ENCODE data around the gene GPATCH3. TPM values are rescaled to one million over a fixed set of nuclear protein-coding genes. Genes with fewer than 3 reads are reported as not detected.
"Not testable (repeated sequence)": the region's sequence is repeated elsewhere in the genome, so short reads cannot be mapped to it uniquely, and the experiment has no call there.

The GPATCH3 gene
- 14.8 and 19.0 TPM in 2 replicates for total RNA-seq

GRCh38 chr1:26900001-26900814 lies at the start of gene GPATCH3:
GPATCH3 (minus strand) TSS chr1:26900467; CDS start chr1:26900442, 25 bp downstream.
- intact Hi-C loops (cut with micrococcal nuclease): loop anchor here (1.0 to 5.0 kb wide), 3 partner anchors 10 to 92 kb away; partner anchors contain the start of genes GPN2, NUDC and TRNP1

- intact Hi-C loops (cut with micrococcal nuclease): no loop called here
Measured at GRCh38 chr1:26949926-26950319, 49.7 kb upstream of the GPATCH3 start.

DNA sequence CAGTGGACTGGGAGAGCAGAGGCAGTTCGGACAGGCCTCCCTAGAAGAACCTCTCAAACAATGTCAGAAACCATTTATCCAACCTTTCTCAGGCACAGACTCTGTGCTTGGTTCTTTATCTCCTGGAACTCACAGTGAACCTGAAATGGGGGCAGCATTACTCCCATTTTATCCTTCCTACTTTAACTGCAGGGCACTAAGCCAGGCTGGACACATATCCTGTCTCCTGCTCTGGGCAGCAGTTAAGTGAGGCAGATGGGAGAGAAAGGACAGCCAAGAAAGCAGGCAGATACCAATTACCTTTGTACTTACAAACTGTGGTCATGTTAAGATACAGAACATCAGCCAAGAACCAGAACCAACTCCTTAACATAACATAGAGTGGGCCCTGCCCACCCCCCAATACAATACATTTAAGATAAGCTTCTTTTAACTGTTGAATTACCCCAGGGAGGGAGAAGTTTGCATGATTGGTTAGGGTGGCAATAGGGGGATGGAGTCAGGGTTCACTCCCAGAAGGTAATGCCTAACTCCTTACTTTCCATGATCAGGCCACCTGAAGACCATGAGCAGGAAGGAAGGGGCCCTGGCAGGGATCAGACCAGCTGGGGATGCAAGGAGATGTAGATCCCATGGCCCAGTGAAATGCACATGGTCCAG lies 49.1 kb upstream of the GPATCH3 start:
- intact Hi-C loops (cut with micrococcal nuclease): no loop called here

DNA sequence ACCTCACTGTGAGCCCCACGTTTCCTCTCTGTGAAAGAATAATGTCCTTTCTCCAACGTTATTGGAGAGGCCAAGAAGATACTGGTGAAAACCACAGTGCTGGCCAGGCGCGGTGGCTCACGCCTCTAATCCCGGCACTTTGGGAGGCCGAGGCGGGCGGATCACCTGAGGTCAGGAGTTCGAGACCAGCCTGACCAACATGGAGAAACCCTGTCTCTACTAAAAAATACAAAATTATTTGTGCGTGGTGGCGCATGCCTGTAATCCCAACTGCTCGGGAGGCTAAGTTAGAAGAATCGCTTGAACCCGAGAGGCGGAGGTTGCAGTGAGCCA lies 48.4 kb upstream of the GPATCH3 start:
- intact Hi-C loops (cut with micrococcal nuclease): not testable (repeated sequence)

DNA sequence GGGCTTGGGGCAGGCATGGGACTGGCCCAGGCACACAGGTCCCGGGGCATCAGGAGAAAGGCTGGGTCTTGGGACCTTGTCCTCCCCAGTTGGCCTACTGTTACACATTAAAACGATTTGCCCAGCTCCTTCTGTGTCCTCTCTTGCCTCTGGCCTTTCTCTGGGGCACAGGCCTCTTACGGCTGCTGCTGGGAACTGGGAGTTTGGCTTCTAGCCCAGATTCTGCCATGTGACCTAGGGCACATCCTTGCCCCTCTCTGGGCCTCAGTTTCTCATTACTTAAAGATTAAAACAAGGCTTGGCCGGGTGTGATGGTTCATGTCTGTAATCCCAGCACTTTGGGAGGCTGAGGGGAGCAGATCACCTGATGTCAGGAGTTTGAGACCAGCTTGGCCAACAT lies 46.0 kb upstream of the GPATCH3 start:
- intact Hi-C loops (cut with micrococcal nuclease): no loop called here

- intact Hi-C loops (cut with micrococcal nuclease): no loop called here
Measured at GRCh38 chr1:26945728-26946127, 45.5 kb upstream of the GPATCH3 start.

DNA sequence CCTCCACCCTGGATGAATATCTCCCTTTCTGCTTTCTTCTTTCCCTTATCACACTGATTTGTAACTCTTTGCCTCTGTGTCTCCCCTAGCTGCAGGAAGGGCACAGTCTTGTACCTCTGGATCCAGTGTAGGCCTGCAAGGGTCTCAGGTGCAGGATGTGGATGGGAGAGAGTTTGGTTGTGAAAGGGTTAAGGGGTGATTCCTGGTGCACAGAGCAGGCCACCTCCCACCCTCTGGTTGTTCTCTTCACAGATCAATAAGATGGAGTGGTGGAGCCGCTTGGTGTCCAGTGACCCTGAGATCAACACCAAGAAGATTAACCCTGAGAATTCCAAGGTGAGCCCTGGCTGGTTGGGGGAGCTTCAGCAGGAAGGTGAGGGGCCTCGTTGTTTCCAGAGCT lies 44.9 kb upstream of the GPATCH3 start:
- intact Hi-C loops (cut with micrococcal nuclease): no loop called here

- intact Hi-C loops (cut with micrococcal nuclease): no loop called here
Measured at GRCh38 chr1:26942656-26943055, 42.4 kb upstream of the GPATCH3 start.

GRCh38 chr1:26941311-26941710 lies 41.0 kb upstream of the GPATCH3 start:
- intact Hi-C loops (cut with micrococcal nuclease): no loop called here

DNA sequence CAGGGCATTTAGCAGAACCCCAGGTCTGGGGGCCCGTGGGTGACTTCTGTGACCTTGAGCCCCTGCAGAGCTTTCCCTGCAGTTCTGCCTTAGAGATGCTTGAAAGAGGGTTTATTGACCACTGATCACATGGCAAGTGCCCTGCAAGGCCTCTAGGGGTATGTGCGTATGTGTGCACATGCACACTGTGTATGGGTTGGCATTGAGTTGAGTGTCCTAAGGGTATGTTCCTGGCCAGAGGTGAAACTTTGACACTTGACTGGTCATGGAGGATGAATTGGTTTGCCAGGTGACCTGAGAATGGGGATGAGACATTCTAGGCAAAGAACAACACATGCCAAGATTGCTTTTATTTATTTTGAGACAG lies 38.4 kb upstream of the GPATCH3 start:
- intact Hi-C loops (cut with micrococcal nuclease): no loop called here

DNA sequence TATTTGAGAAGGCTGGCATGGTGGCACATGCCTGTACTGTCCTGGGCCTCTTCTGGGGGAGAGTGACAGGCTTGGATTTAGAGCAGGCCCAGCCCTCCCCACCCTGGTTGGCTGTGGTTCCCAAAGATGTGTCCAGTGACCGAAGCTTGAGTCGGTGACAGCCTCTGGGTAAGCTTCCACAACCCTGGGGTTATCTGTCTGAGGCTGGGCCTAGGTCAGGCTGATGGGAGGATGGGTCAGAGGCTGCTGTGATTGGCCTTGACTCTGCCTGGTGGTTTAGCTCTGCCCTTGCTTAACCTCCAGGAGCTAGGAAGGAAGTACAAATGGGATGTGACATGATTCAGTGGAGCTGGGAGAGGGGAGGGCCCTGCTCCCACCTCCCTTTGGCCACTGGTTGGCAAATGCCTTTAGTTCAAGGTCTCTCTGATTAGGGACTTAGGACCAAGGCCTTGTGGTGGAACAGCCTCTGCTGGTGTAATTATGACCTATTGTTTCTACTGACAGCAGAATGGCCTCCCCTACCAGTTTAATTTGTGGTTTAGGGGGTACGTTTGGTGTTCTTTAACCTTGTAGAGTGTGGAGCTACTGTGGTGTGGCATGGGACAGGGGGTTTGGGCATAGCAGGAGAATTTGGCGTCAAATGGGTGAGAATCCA lies 37.9 kb upstream of the GPATCH3 start:
- intact Hi-C loops (cut with micrococcal nuclease): no loop called here

DNA sequence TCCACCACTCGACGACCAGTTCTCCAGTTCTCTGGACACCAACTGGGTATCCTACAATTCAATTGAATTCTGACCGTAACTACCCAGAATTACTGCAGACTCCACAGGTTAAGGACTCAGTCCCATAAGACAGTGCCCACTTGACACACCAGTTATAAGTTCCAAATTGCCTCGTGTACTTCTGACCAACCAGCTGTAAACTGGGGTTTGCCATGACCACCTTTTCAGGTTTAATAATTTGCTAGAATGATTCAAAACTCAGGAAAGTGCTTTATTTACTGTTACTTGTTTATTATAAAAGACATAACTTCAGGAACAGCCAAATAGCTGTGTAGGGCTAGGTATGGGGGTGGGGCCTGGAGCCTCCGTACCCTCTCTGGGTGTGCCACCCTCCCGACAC lies 36.6 kb upstream of the GPATCH3 start:
- intact Hi-C loops (cut with micrococcal nuclease): no loop called here

DNA sequence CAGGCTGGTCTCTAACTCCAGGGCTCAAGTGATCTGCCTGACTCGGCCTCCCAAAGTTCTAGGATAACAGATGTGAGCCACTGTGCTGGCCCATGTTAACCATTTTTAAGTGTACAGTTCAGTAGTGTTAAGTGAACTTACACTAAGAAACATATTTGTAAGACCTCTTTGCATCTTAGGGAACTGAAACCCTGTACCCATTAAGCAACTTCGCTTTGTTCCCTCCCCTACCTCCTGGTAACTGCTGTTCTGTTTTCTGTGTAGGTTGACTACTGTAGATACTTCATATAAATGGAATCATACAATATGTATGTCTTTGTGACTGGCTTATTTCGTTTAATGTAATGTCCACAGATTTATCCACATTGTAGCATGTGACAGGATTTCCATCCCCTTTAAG lies 32.3 kb upstream of the GPATCH3 start:
- intact Hi-C loops (cut with micrococcal nuclease): no loop called here

GRCh38 chr1:26923711-26924110 lies 23.4 kb upstream of the GPATCH3 start:
- intact Hi-C loops (cut with micrococcal nuclease): no loop called here

DNA sequence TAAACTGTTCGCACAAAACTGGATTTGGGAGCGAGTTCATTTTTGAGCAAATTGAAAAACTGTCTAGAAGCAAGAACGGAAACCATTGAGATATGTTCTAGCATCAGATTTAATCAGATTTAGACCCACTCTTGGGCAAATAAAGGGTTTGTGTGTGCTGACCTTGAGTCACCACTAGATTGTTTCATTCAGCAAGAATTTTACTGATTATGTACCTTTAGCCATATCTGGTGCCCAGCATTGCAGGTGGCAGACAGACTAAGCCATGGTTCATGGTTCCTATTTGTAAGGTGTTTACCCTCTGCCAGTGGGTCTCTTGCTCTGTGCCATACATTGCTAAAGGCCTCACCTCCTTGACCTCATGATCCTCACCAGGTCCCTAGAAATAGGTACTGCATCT lies 22.6 kb upstream of the GPATCH3 start:
- intact Hi-C loops (cut with micrococcal nuclease): no loop called here

- intact Hi-C loops (cut with micrococcal nuclease): no loop called here
Measured at GRCh38 chr1:26922431-26922729, 22.1 kb upstream of the GPATCH3 start.

DNA sequence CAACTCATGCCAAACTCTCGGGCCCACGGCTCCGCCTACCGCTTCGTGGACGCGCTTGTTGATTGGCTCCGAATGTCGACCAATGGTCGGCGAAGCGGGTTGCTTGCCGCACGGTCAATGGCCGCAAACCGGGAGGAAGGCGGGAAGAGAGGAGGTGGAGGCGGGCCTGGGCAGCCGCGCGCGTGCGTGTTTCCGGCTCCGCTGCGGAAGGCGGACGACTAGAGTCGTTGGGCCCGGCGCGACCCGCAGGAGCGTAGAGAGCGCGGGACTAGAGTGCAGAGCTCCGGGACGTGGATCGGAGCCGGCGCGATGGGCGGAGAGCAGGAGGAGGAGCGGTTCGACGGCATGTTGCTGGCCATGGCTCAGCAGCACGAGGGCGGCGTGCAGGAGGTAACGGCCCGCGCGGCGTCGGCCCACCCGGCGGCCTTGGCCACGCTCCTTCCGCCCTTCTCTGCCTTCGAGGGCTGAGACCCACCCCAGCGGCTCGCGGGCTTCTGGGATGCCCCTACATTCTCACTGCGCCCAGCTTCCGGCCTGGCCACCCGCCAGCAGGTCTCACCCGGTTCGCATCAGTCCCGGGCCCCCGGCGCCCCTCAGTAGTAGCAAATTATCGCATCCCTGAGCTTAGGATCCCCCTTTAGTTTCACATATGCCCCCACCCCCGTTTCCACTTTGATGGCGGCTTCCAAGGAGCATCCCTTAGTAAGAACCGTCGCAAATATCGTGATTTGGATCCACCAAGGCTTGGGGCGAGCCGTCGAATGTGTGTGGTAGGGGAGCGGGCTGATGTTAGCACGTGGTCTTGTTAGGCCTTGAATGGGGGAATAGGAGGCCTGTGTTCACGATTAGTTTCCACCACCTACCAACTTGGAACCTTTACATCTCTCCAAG lies 21.5 kb upstream of the GPATCH3 start, which contains the start of gene NUDC:
TSS of gene NUDC (plus strand) at position 204 of the 891 bp plus-strand sequence. CDS start at position 310, 106 bp downstream.
- intact Hi-C loops (cut with micrococcal nuclease): loop anchor here (1.0 kb wide), 8 partner anchors 21 to 420 kb away; partner anchors contain the start of genes GPATCH3, GPN2, TRNP1 and WDTC1

GRCh38 chr1:26921126-26921539 lies 20.9 kb upstream of the GPATCH3 start:
- intact Hi-C loops (cut with micrococcal nuclease): loop anchor here (1.0 kb wide), 8 partner anchors 21 to 420 kb away; partner anchors contain the start of genes GPATCH3, GPN2, TRNP1 and WDTC1

DNA sequence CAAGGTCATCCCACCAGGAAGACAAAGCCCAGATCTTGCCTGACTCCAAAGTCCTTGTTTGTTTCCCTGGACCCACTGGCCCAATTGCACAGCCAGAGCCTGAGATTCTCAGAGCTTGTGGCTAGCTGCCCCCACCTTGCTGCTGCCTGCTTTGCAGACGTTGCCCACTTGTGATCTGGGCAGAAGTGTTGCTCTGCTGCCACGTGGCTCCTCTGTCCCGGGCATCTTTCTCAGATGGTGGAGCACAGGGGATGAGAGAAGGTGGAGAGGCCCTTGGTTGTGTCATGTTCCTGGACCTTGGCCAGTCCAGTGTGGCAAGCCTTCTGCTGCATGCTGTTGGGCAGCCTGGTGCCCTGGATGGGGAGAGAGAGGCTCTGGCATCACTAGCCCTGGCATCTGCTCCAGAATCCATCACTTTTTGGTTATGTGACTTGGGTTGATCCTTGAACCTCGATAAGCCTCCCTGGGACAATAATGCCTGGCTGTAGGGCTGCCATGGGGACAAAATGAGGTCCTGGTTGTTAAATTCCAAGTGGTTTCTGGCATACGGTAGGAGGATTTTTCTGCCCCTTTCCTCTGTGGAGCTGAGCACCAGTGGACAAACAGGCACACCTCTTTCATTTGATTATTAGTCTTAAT lies 15.1 kb upstream of the GPATCH3 start:
- intact Hi-C loops (cut with micrococcal nuclease): no loop called here

GRCh38 chr1:26913754-26914619 lies 13.7 kb upstream of the GPATCH3 start, which contains the start of gene NR0B2:
NR0B2 (minus strand) TSS chr1:26913975; CDS start chr1:26913940, 35 bp downstream.
- intact Hi-C loops (cut with micrococcal nuclease): no loop called here
